Nucleus accumbens (tissue), 56 donors: Measurements from ENCODE around the gene CHSY1.
A peak's percentile ranks its signal among the peaks of the same experiment; 100 is the strongest.

Experiments used
- DNase-seq, 56 donors: peaks; one replicate each; lab custom pipeline; 2025; lab: John Stamatoyannopoulos, UW

The CHSY1 gene

DNA sequence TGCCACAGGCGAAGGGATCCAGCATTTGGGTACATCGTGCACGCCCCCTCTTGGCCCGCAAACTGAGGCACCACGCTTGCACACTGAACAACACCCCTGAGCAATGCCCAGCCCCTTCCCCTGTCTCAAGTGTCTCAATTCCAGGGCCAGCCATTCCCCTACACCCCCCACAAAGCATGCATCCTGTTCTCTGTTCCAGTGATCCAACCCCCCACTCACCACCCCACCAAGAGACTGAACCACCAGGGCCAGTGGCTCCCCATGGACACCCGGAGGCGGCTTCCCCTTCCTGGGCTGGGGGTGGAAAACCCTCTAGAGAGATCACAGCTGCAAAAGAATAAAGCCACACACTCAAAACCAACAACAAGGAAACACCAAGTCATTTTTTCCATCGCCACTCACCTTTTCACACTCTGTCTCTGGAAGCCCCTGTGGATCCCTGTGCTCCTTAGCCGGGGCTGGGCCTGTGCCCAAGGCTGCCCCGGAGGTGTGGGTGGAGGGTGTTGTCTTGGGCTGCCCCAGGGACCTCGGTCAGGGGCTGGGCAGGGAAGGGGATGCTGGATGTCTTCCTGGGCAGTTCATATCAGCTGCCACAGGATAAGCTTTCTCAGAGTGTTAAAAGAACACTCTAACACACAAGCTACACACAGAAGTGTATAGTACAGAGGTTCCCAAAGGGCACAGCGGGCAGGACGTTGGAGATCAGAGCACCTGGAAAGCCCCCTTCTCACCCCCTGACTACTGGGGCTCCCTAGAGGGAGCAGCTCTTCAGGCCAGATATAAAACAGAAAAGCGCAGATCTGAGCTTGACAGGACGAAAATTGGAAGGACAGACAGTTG is 92.5 kb downstream of the CHSY1 start:
- no peak for DNase-seq

DNA sequence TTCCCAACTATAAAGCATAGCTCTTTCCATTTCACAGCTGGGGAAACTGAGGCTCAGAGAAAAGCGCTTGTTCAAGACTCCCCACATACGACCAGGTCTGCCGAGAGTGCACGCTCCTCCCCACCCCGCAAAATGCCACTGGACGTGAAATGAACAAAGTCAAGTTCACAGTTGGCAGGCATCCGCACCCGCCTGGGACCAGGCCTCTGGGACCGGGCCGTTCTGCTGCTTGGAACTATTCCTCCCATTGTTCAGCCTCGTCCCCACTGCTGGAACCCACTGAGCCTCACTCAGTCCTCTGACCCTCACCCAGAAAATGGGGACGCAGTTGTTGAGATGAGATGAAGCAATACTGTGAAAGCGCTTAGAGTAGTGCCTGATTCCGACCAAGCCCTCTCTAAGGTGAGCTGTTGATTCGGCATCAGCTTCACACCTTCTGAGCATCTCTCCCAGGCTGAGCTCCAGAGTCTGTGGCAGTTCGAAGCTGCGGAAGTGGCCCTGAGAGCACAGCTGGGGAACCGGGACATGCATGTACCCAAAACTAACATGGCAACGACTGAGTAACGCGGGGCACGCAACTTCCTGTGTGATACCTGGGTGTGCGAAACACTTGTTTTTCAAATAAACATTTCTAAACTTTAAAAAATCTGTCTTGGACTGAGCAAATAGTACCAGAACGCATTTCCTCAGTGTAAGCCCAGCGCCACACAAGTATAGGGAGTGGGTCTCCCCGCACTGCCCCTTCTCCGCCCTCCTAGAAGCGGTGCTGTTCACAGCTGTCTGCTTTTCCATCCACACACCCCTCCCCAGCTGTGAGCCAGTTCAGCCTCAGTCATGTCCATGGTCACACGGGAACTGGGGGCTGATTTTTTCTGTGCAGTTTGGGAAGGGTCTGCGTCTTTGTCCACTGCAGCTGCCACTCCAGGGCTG is 93.4 kb downstream of the CHSY1 start:
- no peak for DNase-seq

DNA sequence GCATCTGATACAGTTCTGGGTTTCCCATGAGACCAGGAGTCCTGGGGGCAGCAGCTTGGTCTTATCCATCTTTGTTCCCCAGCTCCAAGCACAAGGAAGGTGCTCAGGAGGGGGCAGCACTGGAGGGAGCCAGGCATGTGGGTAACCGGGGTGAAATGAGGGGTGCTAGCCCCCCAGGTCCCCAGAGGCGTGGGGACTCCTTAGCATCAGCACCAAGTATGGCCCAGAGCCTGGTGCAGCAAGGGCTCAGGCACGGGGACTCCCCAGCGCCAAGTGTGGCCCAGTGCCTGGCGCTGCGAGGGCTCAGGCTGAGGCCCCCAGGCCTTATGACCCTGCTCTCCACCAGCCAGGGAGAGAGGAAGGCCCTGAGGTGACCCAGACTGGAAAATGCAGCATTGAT is 94.1 kb downstream of the CHSY1 start:
- DNase-seq: no peak

DNA sequence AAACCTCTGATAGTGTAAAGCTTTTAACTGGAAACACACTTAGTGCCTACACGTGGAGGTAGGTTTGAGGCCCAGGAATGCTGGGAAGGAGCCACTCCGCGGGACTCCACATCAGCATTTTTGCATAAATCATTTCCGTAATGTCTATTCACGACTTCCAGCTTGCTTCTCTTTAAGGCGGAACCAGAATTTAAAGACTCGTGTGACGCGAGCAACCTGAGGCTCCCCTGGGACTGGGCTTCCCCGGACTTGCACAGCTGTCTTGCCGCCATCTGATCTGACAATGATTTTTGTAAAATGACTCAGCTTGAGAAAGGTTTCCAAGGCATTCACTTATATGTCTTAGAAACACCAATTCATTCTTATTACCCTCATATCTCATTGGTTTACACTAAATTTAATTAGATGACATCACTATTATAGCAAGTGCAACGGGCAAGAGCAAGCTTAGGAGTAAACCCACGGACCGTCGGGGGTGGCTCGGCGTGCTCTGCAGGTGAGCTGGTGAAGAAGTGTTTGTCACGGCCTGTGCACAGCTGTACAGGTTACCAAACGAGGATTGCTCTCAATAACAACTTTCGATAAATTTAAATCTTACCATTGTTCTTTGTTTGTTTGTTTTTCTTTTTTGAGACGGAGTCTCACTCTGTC is 95.2 kb downstream of the CHSY1 start:
- no peak for DNase-seq

DNA sequence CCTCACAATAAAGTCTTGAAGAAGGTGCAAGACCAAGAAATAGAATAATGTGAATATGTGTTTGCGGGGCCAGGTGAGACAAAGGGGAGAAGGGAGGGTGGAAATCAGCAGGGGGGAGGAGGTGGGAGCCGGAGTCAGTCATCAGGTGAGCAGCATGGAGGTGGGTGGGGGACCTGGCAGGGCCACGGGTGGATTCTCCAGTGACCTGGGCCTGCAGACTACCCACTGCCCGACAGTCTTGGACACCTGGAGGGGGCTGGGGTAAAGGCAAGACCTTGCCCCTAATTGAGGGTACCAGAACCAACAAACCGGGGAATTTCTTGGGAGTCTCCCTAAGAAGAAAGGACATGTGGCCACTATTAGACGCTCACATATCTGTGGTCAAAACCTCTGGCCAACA is 95.8 kb downstream of the CHSY1 start:
- no peak for DNase-seq

DNA sequence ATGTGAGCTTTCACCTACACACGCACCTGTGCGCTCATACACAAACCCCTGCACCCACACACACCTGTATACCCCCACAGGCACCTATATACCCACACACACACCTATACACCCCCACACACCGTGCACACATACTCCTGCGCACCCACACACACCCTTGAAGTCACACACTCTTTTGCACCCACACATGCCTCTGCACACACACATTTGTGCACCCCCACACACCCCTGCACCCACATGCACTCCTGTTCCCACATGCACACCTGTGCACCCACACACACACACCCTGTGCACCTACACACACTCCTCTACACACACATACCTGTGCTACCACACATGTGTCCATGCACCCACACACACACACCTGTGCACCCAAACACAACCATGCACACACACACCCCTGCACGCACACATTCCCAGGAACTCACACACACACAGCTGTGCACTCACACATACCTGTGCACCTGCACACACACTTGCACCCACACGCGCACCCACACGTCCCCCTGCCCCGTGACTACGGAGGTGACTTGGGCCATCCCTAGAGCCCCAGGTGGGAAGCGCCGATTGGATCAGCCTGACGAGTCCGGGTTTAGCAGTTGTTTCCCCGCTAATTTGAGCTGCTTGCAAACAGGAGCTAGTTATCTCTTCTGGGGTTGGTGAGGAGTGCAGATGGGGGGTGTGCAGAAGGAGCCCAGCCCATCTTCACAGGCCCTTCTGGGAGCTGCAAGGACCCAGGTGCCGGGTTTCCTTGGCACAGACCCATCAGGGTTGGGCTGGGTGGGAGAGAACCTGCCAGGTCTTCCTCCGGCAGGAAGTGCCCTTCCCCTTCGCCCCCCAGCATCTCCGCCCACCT is 97.8 kb downstream of the CHSY1 start:
- DNase-seq: no peak

DNA sequence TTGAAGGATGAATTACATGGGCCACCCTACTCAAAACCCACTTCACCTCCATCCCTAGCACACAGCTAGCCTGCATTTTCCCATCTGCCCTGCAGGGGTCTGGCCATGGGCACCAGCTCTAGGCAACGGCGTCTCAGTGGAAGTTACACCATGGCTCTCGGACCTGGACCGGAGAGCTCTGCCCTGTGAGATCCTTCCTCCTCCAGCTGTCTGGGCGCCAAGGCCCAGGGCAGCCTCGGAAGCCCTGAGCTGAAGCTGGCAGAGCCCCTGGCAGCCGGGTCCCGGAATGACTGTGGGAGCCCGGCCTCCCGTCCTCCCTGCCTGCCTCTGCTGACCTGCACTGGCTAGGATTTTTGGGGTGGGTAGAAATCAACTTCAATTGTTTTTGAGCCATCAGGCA is 98.9 kb downstream of the CHSY1 start:
- peak in 2 of 56 donors; percentile 12 to 32 for DNase-seq

DNA sequence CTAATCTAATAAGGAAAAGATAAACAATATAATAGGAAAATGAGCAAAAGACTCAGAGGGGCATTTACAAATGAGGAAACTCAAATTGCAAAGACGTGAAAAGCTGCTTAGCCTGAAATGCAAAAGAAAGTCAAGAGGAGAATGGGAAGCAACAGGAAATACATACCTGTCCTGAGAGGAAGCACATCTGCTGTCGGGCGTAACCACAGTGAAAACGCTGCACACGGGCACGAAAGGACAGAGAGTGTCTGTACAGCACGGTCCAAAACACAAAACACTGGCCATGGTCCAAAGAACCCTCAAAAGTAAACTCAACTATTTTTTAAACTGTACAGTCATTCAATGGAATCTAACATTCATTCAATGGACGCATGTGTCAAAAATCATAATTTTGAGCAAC is 100.6 kb downstream of the CHSY1 start:
- no peak for DNase-seq

DNA sequence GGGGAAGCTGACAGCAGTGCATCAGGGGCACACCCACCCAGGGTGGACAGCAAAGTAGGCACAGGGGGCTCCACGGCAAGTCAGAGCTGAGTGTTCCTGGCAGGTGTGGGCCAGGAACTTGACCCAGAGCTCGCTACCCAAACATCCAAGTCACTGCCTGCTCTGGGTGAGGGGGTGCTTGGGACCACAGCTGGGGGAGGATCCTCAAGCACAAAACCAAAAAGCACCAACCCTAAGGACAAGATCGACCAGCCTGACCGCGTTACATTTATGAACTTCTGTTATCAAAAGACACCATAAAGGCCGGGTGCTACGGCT is 101.2 kb downstream of the CHSY1 start:
- no peak for DNase-seq

DNA sequence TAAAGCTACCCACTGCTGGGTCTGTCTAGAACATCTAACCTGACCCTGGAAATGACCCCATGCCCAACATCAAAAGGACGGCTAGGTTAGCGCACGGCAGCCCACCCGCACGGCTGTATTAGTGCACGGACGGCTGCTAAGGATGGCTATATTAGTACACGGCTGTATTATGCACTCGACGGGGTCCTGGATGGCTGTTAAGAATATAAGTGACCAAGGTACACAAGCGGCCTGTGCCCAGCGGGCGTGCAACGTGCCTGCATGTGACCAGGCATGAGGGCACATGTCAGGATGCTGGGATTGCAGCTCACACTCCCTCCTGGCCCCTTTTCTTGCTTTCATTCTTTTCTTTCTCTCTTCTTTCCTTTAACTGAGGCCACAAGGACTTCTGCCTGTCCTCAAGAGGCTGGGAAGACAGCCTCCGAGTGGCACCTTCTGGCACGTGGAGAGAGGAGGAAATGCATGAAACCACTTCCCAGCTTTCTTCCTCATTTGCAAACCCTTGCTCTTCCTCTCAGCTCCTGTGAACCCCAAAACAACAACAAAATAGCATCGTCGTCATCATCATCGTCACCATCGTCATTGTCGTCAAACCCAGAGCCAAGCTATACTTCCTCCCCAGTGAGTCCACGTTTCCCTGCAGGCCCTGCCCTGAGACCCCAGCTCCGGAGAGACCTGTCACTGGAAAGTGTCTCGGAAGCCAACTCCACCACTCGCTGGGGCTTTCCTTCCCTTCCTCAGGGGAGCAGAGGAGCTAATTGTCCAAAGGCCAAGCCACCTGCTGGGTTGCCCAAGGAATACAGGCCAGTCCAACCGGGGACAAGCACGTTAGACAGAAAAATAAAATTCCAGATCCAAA is 101.8 kb downstream of the CHSY1 start:
- peak in 1 of 56 donors; percentile 12 for DNase-seq

DNA sequence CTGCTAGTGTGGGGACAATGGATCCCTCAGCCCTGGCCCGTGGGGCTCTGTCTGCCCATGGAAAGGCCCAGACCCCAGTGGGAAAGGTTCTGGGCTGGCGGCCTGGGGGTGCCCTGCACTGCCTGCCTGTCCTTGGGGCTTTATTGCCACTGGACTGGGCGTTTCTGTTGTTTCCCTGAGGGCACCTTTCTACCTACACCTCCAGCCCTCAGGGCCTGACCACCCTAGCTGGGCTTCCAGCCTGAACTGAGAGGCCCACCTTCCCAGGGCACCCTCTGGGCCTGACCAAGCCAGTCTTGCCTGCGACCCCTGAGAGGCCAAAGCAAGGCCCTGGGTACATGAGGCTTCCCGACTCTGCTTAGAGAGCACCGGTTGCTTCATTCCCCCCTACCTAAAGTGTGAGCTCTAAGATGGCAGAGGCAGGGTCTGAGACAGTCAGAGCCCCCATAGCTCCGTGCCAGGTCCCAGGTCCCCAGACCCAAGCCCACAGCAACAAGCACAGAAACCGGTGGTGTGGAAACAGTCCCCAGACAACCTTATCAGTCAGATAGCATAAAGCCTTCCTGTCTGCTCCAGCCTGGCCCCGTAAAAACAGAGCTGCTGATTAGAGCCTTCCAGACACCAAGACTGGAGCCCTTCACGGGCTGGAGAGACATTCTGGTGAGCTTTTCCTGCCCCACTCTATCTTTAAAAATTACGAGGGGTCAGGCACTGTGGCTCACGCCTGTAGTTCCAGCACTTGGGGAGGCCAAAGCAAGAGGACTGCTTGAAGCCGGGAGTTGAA is 102.8 kb downstream of the CHSY1 start:
- no peak for DNase-seq

DNA sequence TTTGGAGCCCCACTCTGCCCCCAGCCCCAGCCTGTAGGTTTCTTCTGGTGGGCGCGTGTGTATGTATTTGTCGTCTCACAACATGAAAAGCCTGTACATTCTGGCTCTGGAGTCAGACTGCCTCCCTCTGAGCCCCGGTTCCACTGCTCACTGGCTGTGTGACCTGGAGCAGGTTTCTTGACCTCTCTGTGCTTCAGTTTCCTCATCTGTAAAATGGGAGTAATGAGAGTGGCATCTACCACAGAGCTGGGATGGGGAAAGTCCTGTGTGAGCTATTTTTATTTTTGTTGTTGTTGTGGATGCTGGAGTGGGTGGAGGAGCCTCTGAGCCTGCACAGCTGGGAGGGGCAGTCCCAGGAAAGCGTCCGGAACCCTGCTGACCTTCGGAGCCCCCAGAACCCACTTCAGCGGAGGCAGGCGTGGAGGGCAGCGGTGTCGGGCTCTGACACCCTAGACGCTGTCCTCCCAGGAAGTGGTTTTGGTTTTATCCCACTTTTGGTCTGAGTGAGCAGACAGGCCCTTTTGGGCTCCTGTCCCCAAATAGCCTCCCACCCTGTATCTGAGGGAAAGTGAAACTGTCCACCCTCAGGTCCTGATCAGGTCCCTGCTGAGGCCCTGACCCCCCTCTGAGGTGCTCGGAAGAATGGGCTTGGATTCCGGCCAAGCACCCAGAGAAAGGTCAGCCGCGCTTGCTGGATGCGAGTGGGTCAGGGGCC is 103.5 kb downstream of the CHSY1 start:
- DNase-seq: no peak

DNA sequence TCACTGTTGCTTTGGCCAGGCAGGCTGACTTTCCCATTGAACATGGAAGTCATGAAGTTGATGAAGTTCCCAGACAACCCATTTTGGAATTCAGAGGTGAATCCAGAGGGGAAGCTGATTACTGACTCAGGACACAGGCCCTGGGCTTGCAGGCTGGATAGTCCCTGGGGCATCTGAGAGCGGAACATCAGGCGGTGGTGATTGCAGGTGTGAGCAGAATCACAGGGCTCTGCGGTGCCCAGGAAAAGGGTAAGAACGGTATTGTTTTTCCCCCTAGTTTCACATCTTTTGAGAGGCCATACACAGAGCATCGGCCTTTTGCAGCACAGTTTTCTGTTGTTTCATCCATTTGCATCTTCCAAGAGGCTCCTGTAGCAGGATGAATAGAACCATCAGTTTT is 104.7 kb downstream of the CHSY1 start:
- no peak for DNase-seq

DNA sequence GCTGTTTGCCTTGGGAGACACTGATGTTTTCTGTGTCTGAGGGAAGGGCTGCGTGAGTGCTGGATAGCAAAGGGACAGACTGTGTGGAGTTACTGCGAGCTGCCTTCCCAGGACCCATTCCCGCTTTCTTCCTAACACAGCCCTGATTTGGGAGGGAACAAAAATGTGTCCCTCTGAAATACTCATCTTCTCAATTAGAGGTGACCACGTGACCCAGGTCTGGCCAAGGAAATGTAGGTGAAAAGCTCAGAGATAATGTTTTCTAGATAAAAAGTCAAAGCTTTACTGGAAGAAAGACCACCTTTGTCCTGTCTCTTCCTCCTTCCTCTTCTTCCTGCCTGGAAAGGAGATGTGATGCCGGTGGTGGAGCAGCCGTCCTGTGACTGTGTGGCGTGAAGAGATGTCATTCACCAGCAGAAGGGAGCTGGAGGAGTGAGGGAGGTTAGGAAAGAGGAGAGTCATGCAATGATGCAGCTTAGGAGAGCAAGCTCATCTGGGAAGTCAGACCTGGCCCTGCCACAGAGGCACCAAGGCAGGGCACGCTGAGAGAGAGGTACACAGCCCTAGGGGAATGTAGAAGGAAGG is 105.6 kb downstream of the CHSY1 start:
- no peak for DNase-seq

DNA sequence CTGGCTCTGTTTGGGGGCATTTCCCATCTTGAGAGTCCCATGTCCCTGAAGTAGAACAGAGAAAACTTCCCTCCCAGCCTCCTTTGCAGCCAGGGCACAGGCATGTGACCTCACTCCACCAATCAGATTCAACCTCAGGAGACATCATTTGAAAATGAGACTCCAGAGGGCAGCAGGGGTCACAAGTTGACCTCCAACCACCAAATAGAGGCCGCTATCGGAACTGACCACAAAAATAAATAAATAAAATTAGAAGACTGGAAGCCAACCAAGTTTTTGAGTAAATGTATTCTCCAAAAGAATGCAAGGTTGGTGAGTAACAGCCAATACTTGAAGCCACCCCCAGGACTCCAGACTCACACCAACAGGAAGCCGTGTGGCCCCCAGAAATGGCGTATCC is 106.5 kb downstream of the CHSY1 start:
- DNase-seq: no peak

DNA sequence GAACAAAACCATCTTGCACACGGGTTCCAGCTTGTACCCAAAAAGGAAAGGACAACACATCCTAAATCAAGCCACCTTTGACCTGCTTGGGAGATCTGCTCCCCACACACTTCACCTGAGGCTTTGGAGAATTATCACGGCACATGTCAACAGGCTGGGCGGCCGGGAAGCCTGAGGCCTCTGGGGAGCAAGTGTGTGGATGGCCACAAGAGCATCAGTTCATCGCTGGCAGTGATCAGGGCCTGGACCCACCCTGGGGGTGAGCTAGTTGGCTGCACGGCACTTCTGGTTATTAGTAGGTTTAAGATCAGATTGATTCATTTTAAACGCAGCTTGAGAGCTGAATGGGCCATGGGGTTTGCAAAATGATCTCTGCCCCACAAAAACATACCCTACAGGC is 108.5 kb downstream of the CHSY1 start:
- DNase-seq: no peak

DNA sequence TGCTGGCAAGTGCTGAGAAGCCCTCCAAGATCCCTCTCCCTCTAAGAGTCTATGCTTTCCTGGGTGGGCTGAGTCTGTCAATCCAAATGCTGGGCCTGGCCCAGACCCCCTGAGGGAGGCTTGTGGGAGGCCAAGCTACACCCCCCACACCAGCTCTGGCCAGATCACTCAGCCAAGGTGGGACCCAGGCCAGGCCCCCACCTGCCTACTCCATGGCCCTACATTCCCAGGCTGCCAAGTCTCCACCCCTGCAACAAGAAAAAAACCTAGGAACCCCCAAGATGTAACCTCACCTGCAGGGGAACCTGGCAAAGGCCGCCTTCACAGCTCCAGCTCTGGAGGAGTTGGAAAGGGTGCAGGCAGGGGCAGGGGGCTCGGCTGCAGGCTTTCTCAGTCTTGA is 109.1 kb downstream of the CHSY1 start:
- no peak for DNase-seq
